Lower lobe of right lung (tissue), 2 donors: ENCODE results near the gene PAM16. TPM values are rescaled to one million over a fixed set of nuclear protein-coding genes. Genes with fewer than 3 reads are reported as not detected.

Source experiments
- ATAC-seq, 2 donors: fragments of 200-7000 bp; cut with Tn5 transposase; one replicate each; pipeline ENCODE4 v1.9.1; 2020 to 2022; ENCODE audit warnings: mild to moderate bottlenecking in 2 of 2, moderate library complexity in 2 of 2
- DNase-seq: peaks from one replicate; pipeline ENCODE4 v3.0.0-alpha.2; 2020
- H3K27ac ChIP-seq: fragments of 200-600 bp; one replicate; pipeline ENCODE4 v1.8.0; 2022
- H3K27me3 ChIP-seq: fragments of 200-600 bp; one replicate; pipeline ENCODE4 v1.8.0; 2022; ENCODE audit warnings: low read depth
- H3K36me3 ChIP-seq: fragments of 200-600 bp; one replicate; pipeline ENCODE4 v1.8.0; 2022; ENCODE audit warnings: mild to moderate bottlenecking
- H3K4me1 ChIP-seq: fragments of 200-600 bp; one replicate; pipeline ENCODE4 v1.8.0; 2022
- H3K4me3 ChIP-seq: fragments of 200-600 bp; one replicate; pipeline ENCODE4 v1.8.0; 2022; ENCODE audit warnings: mild to moderate bottlenecking
- H3K9me3 ChIP-seq: fragments of 200-600 bp; one replicate; pipeline ENCODE4 v1.8.0; 2022
- CTCF ChIP-seq: fragments of 200-600 bp; IDR thresholded peaks from one replicate; pipeline ENCODE4 v1.8.0; 2022; ENCODE audit warnings: antibody characterized with exemption, mild to moderate bottlenecking
- intact Hi-C: fragments of 100-400 bp; cut with DNase I; formaldehyde crosslinking; loops from one replicate; pipeline ENCODE4 v1.11.0; 2022
- total RNA-seq: library from RNA; stranded (reverse); fragmentation: NEBNext Ultra II Directional; extraction: Animal tissue kit (Norgen Biotek cat#: 25700); gene quantifications from one replicate; pipeline ENCODE4 v1.2.1, GENCODE V29; 2021
- donor health status: DM: no; HTN: yes; CAD: no; lungs with severe emphysema.

Gene PAM16
- total RNA-seq, 1 donor from 2014 or later, result 40.0 TPM

DNA sequence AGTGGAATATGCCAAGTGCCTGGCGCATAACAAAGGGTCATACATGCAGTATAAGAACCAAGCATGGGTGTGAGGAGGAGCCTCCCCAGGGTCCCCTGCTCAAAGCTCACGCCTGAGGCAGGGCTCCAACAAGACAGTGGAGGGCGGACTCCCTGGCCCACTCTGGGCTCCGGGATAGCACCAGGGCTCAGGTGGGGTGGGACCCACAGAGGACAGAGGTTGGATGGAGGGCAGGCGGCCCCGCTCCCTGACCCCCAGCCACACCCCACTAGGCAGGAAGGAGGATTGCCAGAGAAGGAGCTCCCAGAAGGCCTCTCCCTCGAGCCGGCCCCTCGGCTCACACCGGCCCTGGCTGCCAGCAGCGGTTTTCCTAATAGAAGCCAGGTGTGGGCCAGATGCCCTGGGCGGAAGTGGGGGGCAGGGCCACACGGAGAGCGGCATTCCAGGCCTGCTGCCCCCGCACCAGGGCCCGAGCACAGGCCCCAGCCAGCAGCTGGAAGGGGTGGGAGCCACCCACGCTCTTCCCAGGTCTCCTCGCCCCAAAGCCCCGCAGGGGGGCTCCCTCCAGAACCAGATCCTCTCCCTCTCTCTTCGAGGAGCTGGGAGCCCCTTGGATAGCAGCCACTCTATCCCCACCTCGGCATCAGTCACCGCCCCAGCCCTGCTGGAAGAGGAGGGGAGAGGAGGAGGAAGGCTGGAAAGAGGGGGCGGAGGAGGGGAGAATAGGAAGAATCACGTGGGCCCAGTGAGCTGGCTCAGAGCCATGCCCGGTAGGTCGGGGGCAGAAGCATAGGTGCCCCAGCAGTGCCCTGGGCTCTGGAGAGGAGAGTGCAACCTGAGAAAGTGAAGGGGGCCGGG, 41.5 kb upstream of the PAM16 start:
- Histone ChIP-seq H3K36me3 (peaks cover 77% of the 10 kb centered on the region), H3K27ac (peak overlapping the region; percentile 53), H3K4me3 (no peak overlapping the region), H3K9me3 (no peaks in the 10 kb centered on the region), H3K27me3 (no peaks in the 10 kb centered on the region), H3K4me1 (peaks cover 23% of the 10 kb centered on the region)
- DNase-seq, result peak; percentile 47
- peak; percentile 16 to 20 for ATAC-seq
- no peak for TF ChIP-seq CTCF
- intact Hi-C loops, result no loop called here

GRCh38 chr16:4391631-4392381, 40.7 kb upstream of the PAM16 start:
- no peak for DNase-seq
- peak overlapping the region; percentile 53 for H3K27ac ChIP-seq
- H3K9me3 ChIP-seq, result no peaks in the 10 kb centered on the region
- intact Hi-C loops, result no loop called here
- H3K36me3 ChIP-seq, result peaks cover 76% of the 10 kb centered on the region
- no peak overlapping the region for H3K4me3 ChIP-seq
- no peak for ATAC-seq
- no peaks in the 10 kb centered on the region for H3K27me3 ChIP-seq
- peaks cover 28% of the 10 kb centered on the region for H3K4me1 ChIP-seq
- no peak for TF ChIP-seq CTCF

DNA sequence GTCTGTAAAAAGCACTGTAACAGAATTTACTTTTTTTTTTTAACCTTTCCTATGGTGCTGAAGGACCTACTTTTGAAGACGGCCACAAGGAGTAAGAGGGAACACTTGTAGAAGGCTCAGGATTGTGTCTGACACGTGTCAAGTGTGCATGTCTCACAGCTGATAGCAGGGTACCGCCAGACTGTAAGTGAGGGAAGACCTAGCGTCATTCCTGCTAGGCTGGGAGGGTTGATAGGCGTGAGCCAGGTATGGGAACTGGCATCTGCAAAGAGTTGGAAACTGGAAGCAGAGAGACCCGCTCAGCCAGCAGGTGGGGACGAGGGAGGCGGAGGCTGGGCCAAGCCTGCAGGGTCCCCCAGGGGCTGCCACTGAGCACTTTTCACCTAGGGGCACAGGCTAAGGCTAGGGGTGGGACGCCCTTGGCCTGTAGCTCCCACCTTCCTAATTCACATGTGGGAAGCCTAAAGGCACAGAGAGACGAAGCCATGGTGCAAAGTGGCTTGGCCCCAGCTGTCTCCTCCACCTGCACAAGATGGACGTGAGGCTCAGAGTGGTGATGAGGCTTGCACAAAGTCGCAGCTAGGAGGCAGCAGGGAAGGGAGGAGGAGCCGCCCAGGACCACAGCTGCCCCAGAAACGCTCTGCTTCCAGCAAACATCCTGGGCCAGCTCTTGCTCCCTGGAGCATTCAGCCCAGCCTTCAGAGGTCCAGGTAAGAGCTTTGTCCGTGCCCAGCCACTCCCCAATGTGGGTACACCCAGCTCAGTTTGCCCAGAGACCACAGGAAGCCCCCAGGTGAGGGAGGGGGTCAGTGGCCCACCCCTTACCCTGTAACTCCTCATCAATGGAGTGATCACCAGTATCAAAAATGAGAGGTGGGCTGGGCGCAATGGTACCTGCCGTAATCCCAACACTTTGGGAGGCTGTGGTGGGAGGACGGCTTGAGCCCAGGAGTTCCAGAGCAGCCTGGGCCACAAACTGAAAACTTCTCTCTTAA, 39.4 kb upstream of the PAM16 start:
- Histone ChIP-seq H3K4me1 (peaks cover 37% of the 10 kb centered on the region), H3K27me3 (no peaks in the 10 kb centered on the region), H3K9me3 (no peaks in the 10 kb centered on the region), H3K4me3 (no peak overlapping the region), H3K36me3 (peaks cover 82% of the 10 kb centered on the region), H3K27ac (peak overlapping the region; percentile 11)
- ATAC-seq (no peak), DNase-seq (no peak)
- no peak for TF ChIP-seq CTCF
- intact Hi-C loops, result no loop called here

DNA sequence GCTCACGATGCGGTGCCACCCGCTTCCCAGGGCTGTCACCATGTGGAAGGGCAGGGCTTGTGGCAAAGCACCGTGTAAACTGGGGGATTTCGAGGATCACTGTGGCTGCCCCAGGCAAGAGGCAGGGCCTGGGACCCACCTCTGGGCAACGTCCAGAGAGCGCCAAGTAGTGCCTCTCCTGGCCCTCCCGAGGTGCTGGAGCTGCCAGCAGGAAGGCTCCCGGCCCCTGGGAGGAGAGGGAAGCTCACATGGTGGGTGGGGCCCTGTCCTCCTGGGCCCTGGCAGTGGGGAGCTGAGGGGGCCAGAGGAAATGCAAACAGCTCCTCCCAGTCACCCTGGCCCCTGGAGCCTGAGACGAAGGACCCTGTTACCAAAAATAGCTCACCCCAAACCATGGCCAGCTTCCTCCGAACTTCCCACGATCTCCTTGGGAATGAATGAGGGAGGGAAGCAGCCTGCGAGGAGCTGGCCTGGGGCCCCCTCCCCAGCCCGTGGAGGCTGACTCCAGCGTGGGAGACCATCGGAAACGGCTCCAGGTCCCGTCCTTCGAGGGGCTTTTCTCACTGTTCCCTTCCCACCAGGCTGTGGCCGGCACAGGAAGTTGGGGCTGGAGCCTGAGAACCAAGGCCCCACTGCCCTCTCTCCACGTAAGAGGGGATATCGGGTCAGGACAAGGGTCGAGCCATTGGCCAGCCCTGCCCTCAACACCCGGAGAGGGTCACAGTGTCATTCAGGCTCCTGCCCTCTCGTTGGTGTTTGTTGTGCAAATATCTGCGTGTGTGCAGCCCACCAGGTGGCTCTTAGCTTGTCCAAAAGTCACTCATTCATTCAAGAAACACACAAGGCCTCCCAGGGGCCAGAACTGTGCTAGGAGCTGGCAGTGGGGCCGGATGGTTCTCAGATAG, 38.2 kb upstream of the PAM16 start:
- peaks cover 86% of the 10 kb centered on the region for H3K36me3 ChIP-seq
- no peak for ATAC-seq
- intact Hi-C loops, result no loop called here

More for the DNA sequence above, 38.2 kb upstream of the PAM16 start:
- Histone ChIP-seq H3K4me3 (no peak overlapping the region), H3K4me1 (peaks cover 38% of the 10 kb centered on the region), H3K27me3 (no peaks in the 10 kb centered on the region), H3K9me3 (no peaks in the 10 kb centered on the region), H3K27ac (peak overlapping the region; percentile 44)
- no peak for DNase-seq
- no peak for TF ChIP-seq CTCF
